ENCODE measurements around the gene TARBP1.

GRCh38 chr1:234372011-234372757 is 106.8 kb downstream of the TARBP1 start:
- TF ChIP-seq YY1 (IDR thresholded peaks at IDR 0.05; ENCODE audit: insufficient read depth, insufficient read length) (no peak), ZNF274 (IDR thresholded peaks at IDR 0.05; ENCODE audit: low read depth, low read length) (no peak), SUZ12 (IDR thresholded peaks at IDR 0.05; ENCODE audit: extremely low read depth, insufficient read depth, insufficient read length) (no peak)

Measured in NT2/D1 (cell line).